GM18498 (cell line): ENCODE data around the gene TECPR2.

Experiments
- ATAC-seq: cut with Tn5 transposase; IDR thresholded peaks from one replicate; pipeline ENCODE4 v1.9.1; 2021; ENCODE audit warnings: mild to moderate bottlenecking, moderate library complexity; ENCODE audit not compliant: unreplicated experiment

Gene TECPR2

GRCh38 chr14:102461490-102462338, 99.0 kb downstream of the TECPR2 start:
- no peak for ATAC-seq

GRCh38 chr14:102462391-102462790, 99.7 kb downstream of the TECPR2 start:
- ATAC-seq: no peak

- no peak for ATAC-seq
Measured at GRCh38 chr14:102464006-102464405, 101.3 kb downstream of the TECPR2 start.

GRCh38 chr14:102464846-102465341, 102.2 kb downstream of the TECPR2 start:
- no peak for ATAC-seq

- no peak for ATAC-seq
Measured at GRCh38 chr14:102469261-102469660, 106.5 kb downstream of the TECPR2 start.

- ATAC-seq: no peak
Measured at GRCh38 chr14:102471921-102472790, 109.4 kb downstream of the TECPR2 start.

GRCh38 chr14:102472791-102473150, 110.0 kb downstream of the TECPR2 start:
- no peak for ATAC-seq

- no peak for ATAC-seq
Measured at GRCh38 chr14:102473559-102473958, 110.8 kb downstream of the TECPR2 start.

- ATAC-seq: no peak
Measured at GRCh38 chr14:102474934-102475333, 112.2 kb downstream of the TECPR2 start.

GRCh38 chr14:102479107-102479506, 116.4 kb downstream of the TECPR2 start:
- ATAC-seq: no peak

- no peak for ATAC-seq
Measured at GRCh38 chr14:102479777-102480176, 117.0 kb downstream of the TECPR2 start.

GRCh38 chr14:102481371-102481770, 118.6 kb downstream of the TECPR2 start:
- no peak for ATAC-seq

GRCh38 chr14:102481791-102482238, 119.1 kb downstream of the TECPR2 start:
- ATAC-seq: no peak

GRCh38 chr14:102484316-102484715, 121.6 kb downstream of the TECPR2 start:
- ATAC-seq: no peak

- no peak for ATAC-seq
Measured at GRCh38 chr14:102485693-102486512, 123.2 kb downstream of the TECPR2 start.

- ATAC-seq: no peak
Measured at GRCh38 chr14:102486513-102487203, 123.9 kb downstream of the TECPR2 start.

GRCh38 chr14:102487204-102487577, 124.5 kb downstream of the TECPR2 start:
- ATAC-seq: no peak

- ATAC-seq: no peak
Measured at GRCh38 chr14:102490456-102490855, 127.7 kb downstream of the TECPR2 start.

GRCh38 chr14:102491366-102491765, 128.6 kb downstream of the TECPR2 start:
- no peak for ATAC-seq
